Thyroid gland (tissue), 4 donors: ENCODE measurements around the gene SYT12. TPM values are rescaled to one million over a fixed set of nuclear protein-coding genes. Genes with fewer than 3 reads are reported as not detected.
A peak's percentile ranks its signal among the peaks of the same experiment; 100 is the strongest.

Experiments used
- DNase-seq, 2 donors: peaks; one replicate each; pipeline ENCODE4 v3.0.0-alpha.2; 2019
- H3K27ac ChIP-seq, 3 donors: fragments of 200-600 bp; sonication (generic); 1 replicate in 2 of 3; 2 replicates in 1 of 3; pipeline ENCODE4 v1.5.1; 2016 to 2019; ENCODE audit warnings: mild to moderate bottlenecking in 1 of 3, moderate library complexity in 1 of 3
- H3K27me3 ChIP-seq: fragments of 200-600 bp; sonication (generic); one replicate; pipeline ENCODE4 v1.5.1; 2019
- H3K36me3 ChIP-seq, 2 donors: fragments of 200-600 bp; sonication (generic); one replicate each; pipeline ENCODE4 v1.5.1; 2016 to 2019
- H3K4me1 ChIP-seq, 2 donors: fragments of 200-600 bp; sonication (generic); one replicate each; pipeline ENCODE4 v1.5.1; 2017 to 2019
- H3K4me3 ChIP-seq, 3 donors: fragments of 200-600 bp; sonication (generic); replicated peaks in 1 of 3; 1 replicate in 2 of 3; 2 replicates in 1 of 3; pipeline ENCODE4 v1.5.1; 2016; ENCODE audit warnings: mild to moderate bottlenecking in 1 of 3
- H3K9me3 ChIP-seq: fragments of 200-600 bp; sonication (generic); one replicate; pipeline ENCODE4 v1.5.1; 2017
- CTCF ChIP-seq, 6 experiments: fragments of 200-600 bp in 3 of 6; fragments of 450-650 bp in 3 of 6; sonication (generic) in 3 of 6; IDR thresholded peaks; one replicate each; pipeline ENCODE4 v1.5.1; 2016 to 2019; ENCODE audit warnings: antibody characterized with exemption in 6 of 6, mild to moderate bottlenecking in 2 of 6, inconsistent platforms in 1 of 6, moderate library complexity in 1 of 6
- POLR2A ChIP-seq, 2 donors: fragments of 450-650 bp; IDR thresholded peaks; one replicate each; pipeline ENCODE4 v1.6.1; 2017; ENCODE audit warnings: antibody characterized with exemption in 2 of 2, mild to moderate bottlenecking in 2 of 2, moderate library complexity in 1 of 2
- WGBS, 2 donors: methylation state at CpG; one replicate each; pipeline ENCODE4 v1.1.5; 2017; 5-methylcytosine and 5-hydroxymethylcytosine counted together
- intact Hi-C: fragments of 100-400 bp; cut with DNase I; formaldehyde crosslinking; loops from one replicate; pipeline ENCODE4 v1.15.1; 2023
- total RNA-seq, 4 donors: library from RNA; depleted of rRNA; stranded (reverse); fragments of >200 nt; gene quantifications; one replicate each; pipeline ENCODE4 v1.2.3, GENCODE V29; 2016

The SYT12 gene
- total RNA-seq, 4 donors from 2014 or later, result 0.13 to 0.44 (median 0.22) TPM; not detected in 1

GRCh38 chr11:67058506-67058905, 35.6 kb downstream of the SYT12 start:
- Histone ChIP-seq H3K36me3 (no peaks in the 10 kb centered on the region), H3K4me1 (peaks cover 20 to 36% of the 10 kb centered on the region in 2 donors), H3K27ac (no peak overlapping the region), H3K4me3 (no peak overlapping the region), H3K9me3 (no peaks in the 10 kb centered on the region), H3K27me3 (no peaks in the 10 kb centered on the region)
- no peak for DNase-seq
- WGBS, 2 donors, result 81 to 91% methylated on average over 8 of the region's 8 CpGs
- TF ChIP-seq CTCF (IDR thresholded peaks at IDR 0.05) (no peak), POLR2A (IDR thresholded peaks at IDR 0.05) (no peak)
- intact Hi-C loops, result no loop called here

GRCh38 chr11:67059671-67060070, 36.7 kb downstream of the SYT12 start:
- no peak overlapping the region for H3K4me3 ChIP-seq
- no peaks in the 10 kb centered on the region for H3K36me3 ChIP-seq
- peaks cover 20 to 33% of the 10 kb centered on the region in 2 donors for H3K4me1 ChIP-seq
- no peak for TF ChIP-seq CTCF (IDR thresholded peaks at IDR 0.05)
- no peak for TF ChIP-seq POLR2A (IDR thresholded peaks at IDR 0.05)
- no peaks in the 10 kb centered on the region for H3K27me3 ChIP-seq
- 79 to 91% methylated on average over 3 of the region's 3 CpGs for whole genome bisulfite sequencing, 2 donors
- H3K9me3 ChIP-seq, result no peaks in the 10 kb centered on the region
- intact Hi-C loops, result no loop called here
- DNase-seq, result no peak
- no peak overlapping the region for H3K27ac ChIP-seq

- WGBS, 2 donors, result 86 to 93% methylated on average over 7 of the region's 7 CpGs
- TF ChIP-seq CTCF (IDR thresholded peaks at IDR 0.05), result no peak
- TF ChIP-seq POLR2A (IDR thresholded peaks at IDR 0.05), result no peak
- intact Hi-C loops, result no loop called here
These were observed 37.2 kb downstream of the SYT12 start for GRCh38 chr11:67060111-67060522.

GRCh38 chr11:67062526-67063373, 39.8 kb downstream of the SYT12 start:
- Histone ChIP-seq H3K27me3 (no peaks in the 10 kb centered on the region), H3K4me1 (peaks cover 3 to 11% of the 10 kb centered on the region in 2 donors), H3K9me3 (no peaks in the 10 kb centered on the region), H3K27ac (peak overlapping the region; percentile 63 to 85 (median 65)), H3K4me3 (no peak overlapping the region), H3K36me3 (no peaks in the 10 kb centered on the region)
- peak; percentile 88 to 92 for DNase-seq
- intact Hi-C loops, result no loop called here
- TF ChIP-seq CTCF (IDR thresholded peaks at IDR 0.05), result no peak
- TF ChIP-seq POLR2A (IDR thresholded peaks at IDR 0.05), result no peak
- WGBS, 2 donors, result 67 to 69% methylated on average over 7 to 11 of the region's 13 CpGs

More at GRCh38 chr11:67060111-67060522, 37.2 kb downstream of the SYT12 start:
- no peak for DNase-seq
- peaks cover 20 to 29% of the 10 kb centered on the region in 2 donors for H3K4me1 ChIP-seq
- H3K27me3 ChIP-seq, result no peaks in the 10 kb centered on the region
- no peak overlapping the region for H3K27ac ChIP-seq
- no peak overlapping the region for H3K4me3 ChIP-seq
- no peaks in the 10 kb centered on the region for H3K9me3 ChIP-seq
- H3K36me3 ChIP-seq, result no peaks in the 10 kb centered on the region

GRCh38 chr11:67066333-67066709, 43.4 kb downstream of the SYT12 start:
- Histone ChIP-seq H3K27me3 (no peaks in the 10 kb centered on the region), H3K9me3 (no peaks in the 10 kb centered on the region), H3K4me1 (peaks cover 3 to 11% of the 10 kb centered on the region in 2 donors), H3K36me3 (no peaks in the 10 kb centered on the region), H3K27ac (no peak overlapping the region), H3K4me3 (no peak overlapping the region)
- 90 to 100% methylated on average over 3 of the region's 3 CpGs for WGBS, 2 donors
- intact Hi-C loops, result no loop called here
- TF ChIP-seq CTCF (IDR thresholded peaks at IDR 0.05) (no peak), POLR2A (IDR thresholded peaks at IDR 0.05) (no peak)
- no peak for DNase-seq
